ENCODE measurements around the gene SLC2A3.
"Not testable (repeated sequence)": the region's sequence is repeated elsewhere in the genome, so short reads cannot be mapped to it uniquely, and the experiment has no call there.

DNA sequence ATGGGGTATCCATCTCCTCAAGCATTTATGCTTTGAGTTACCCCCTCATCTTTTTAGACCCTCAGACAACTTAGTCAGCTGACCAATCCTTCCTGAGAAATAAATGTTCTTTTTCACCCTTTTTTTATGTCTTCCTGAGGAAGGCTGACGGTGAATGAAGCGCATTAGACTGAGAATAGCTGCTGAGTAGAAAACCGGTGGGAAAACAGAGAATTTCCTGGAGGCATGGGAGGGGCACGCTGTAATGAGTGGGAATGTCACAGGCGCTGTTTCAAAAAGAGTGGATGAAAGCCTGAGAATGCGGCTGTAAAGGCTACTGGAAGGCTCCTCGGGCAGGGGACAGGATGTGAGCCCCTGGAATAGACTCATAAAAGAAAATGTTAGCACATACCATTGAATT, 35.8 kb upstream of the SLC2A3 start:
- TF ChIP-seq ZNF317 (CRISPR knock-in tag; IDR thresholded peaks at IDR 0.05; ENCODE audit: borderline replicate concordance, low read depth); NR2C2 (CRISPR knock-in tag; IDR thresholded peaks at IDR 0.05); FOXP1 (CRISPR knock-in tag; IDR thresholded peaks at IDR 0.05; ENCODE audit: borderline replicate concordance); MXD4 (CRISPR knock-in tag; IDR thresholded peaks at IDR 0.05; ENCODE audit: borderline replicate concordance); ZNF416 (CRISPR knock-in tag; IDR thresholded peaks at IDR 0.05); CREM (CRISPR knock-in tag; IDR thresholded peaks at IDR 0.05); TCF7 (CRISPR knock-in tag; IDR thresholded peaks at IDR 0.05; ENCODE audit: low read depth); NFYB (CRISPR knock-in tag; conservative IDR thresholded peaks at IDR 0.05; ENCODE audit: low read depth); ESRRA (CRISPR knock-in tag; IDR thresholded peaks at IDR 0.05; ENCODE audit: borderline replicate concordance): not testable (repeated sequence)
- TF ChIP-seq, protein P1, sequence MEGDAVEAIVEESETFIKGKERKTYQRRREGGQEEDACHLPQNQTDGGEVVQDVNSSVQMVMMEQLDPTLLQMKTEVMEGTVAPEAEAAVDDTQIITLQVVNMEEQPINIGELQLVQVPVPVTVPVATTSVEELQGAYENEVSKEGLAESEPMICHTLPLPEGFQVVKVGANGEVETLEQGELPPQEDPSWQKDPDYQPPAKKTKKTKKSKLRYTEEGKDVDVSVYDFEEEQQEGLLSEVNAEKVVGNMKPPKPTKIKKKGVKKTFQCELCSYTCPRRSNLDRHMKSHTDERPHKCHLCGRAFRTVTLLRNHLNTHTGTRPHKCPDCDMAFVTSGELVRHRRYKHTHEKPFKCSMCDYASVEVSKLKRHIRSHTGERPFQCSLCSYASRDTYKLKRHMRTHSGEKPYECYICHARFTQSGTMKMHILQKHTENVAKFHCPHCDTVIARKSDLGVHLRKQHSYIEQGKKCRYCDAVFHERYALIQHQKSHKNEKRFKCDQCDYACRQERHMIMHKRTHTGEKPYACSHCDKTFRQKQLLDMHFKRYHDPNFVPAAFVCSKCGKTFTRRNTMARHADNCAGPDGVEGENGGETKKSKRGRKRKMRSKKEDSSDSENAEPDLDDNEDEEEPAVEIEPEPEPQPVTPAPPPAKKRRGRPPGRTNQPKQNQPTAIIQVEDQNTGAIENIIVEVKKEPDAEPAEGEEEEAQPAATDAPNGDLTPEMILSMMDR (IDR thresholded peaks at IDR 0.05): not testable (repeated sequence)
- TF ChIP-seq, protein P2, sequence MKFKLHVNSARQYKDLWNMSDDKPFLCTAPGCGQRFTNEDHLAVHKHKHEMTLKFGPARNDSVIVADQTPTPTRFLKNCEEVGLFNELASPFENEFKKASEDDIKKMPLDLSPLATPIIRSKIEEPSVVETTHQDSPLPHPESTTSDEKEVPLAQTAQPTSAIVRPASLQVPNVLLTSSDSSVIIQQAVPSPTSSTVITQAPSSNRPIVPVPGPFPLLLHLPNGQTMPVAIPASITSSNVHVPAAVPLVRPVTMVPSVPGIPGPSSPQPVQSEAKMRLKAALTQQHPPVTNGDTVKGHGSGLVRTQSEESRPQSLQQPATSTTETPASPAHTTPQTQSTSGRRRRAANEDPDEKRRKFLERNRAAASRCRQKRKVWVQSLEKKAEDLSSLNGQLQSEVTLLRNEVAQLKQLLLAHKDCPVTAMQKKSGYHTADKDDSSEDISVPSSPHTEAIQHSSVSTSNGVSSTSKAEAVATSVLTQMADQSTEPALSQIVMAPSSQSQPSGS (CRISPR knock-in tag; IDR thresholded peaks at IDR 0.05; ENCODE audit: borderline replicate concordance, low read depth): not testable (repeated sequence)
- TF ChIP-seq, protein P3, sequence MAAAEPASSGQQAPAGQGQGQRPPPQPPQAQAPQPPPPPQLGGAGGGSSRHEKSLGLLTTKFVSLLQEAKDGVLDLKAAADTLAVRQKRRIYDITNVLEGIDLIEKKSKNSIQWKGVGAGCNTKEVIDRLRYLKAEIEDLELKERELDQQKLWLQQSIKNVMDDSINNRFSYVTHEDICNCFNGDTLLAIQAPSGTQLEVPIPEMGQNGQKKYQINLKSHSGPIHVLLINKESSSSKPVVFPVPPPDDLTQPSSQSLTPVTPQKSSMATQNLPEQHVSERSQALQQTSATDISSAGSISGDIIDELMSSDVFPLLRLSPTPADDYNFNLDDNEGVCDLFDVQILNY (CRISPR knock-in tag; IDR thresholded peaks at IDR 0.05): not testable (repeated sequence)
- TF ChIP-seq, protein P4, sequence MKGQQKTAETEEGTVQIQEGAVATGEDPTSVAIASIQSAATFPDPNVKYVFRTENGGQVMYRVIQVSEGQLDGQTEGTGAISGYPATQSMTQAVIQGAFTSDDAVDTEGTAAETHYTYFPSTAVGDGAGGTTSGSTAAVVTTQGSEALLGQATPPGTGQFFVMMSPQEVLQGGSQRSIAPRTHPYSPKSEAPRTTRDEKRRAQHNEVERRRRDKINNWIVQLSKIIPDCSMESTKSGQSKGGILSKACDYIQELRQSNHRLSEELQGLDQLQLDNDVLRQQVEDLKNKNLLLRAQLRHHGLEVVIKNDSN (CRISPR knock-in tag; IDR thresholded peaks at IDR 0.05): not testable (repeated sequence)

Data from WTC11 (cell line).